Body of pancreas (tissue), 4 donors: Measurements from ENCODE around the gene TP53I13.

Source experiments
- CTCF ChIP-seq, 7 experiments: fragments of 450-650 bp in 4 of 7; fragments of 200-600 bp in 3 of 7; sonication (generic) in 3 of 7; IDR thresholded peaks; one replicate each; pipeline ENCODE4 v1.5.1; 2016 to 2019; ENCODE audit warnings: antibody characterized with exemption in 7 of 7
- POLR2A ChIP-seq, 3 donors: fragments of 450-650 bp; IDR thresholded peaks; one replicate each; pipeline ENCODE4 v1.6.1; 2016; ENCODE audit warnings: antibody characterized with exemption in 3 of 3, mild to moderate bottlenecking in 2 of 3

DNA sequence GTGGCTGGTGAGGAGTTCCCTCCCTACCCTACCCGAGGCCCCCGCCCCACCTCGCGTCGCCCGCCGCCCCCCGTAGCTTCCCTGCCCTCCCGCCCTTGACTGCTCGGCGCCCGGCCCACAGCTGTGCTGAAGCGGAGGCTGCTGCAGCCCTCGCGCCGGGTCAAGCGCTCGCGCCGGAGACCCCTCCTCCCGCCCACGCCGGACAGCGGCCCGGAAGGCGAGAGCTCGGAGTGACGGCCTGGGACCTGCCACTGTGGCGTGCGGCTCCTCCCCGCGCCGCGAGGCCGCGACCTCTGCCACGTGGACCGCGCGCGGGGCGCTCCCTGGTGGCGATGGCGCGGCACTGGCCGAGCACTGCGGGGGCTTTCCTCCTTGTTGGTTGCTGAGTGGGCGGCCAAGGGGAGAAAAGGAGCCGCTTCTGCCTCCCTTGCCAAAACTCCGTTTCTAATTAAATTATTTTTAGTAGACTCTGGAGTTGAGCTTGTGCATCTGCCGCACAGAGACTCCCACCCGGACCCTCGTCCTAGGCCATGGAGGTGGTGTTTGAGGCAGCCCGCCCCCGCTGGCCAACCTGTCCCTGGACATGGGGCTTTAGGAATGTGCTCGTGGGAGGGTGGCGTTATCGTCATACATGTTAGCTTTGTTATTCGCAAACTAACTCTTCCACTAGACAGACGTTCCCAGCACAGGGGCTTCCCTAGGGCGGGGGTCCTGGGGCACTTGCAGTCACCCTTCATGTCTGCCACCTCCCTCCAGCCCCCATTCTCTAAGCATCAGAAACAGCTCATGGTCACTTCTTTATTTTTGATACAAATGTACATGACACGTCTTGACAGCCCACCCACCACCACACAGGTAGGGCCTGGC is 4.4 kb downstream of the TP53I13 start:
- TF ChIP-seq CTCF (IDR thresholded peaks at IDR 0.05) = peak; percentile 57 to 73 (median 65)
- no peak for TF ChIP-seq POLR2A (IDR thresholded peaks at IDR 0.05)
